ENCODE results near the gene RPA1. TPM values are rescaled to one million over a fixed set of nuclear protein-coding genes. Genes with fewer than 3 reads are reported as not detected.
"Not testable (repeated sequence)": the region's sequence is repeated elsewhere in the genome, so short reads cannot be mapped to it uniquely, and the experiment has no call there.

The RPA1 gene
- total RNA-seq, 3 donors from 2014 or later = 52.3 to 77.4 (median 75.5) TPM

DNA sequence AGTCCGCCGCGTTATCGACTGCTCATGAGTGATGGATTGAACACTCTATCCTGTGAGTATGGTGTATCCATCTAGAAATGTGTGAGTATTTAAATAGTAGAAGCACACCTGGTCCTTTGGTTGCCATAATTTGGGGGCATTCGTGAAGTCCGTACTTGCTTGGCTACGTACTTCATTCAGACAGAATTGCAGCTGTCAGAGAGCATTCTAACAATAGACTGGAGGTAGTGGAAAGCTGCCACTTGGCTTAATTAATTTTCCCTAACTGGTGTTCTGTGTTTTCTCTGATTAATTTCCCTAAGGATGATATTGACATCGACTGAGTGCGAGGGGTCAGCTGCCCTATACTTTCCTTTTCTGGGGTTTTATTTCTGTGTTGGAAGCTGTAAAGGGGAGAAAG is 14.1 kb downstream of the RPA1 start:
- DNase-seq (no peak), ATAC-seq (no peak)
- no peaks in the 10 kb centered on the region for H3K9me3 ChIP-seq
- intact Hi-C loops (cut with DNase I, micrococcal nuclease) = no loop called here
- no peaks in the 10 kb centered on the region for H3K4me1 ChIP-seq (ENCODE audit: low read depth)
- TF ChIP-seq, protein P1, sequence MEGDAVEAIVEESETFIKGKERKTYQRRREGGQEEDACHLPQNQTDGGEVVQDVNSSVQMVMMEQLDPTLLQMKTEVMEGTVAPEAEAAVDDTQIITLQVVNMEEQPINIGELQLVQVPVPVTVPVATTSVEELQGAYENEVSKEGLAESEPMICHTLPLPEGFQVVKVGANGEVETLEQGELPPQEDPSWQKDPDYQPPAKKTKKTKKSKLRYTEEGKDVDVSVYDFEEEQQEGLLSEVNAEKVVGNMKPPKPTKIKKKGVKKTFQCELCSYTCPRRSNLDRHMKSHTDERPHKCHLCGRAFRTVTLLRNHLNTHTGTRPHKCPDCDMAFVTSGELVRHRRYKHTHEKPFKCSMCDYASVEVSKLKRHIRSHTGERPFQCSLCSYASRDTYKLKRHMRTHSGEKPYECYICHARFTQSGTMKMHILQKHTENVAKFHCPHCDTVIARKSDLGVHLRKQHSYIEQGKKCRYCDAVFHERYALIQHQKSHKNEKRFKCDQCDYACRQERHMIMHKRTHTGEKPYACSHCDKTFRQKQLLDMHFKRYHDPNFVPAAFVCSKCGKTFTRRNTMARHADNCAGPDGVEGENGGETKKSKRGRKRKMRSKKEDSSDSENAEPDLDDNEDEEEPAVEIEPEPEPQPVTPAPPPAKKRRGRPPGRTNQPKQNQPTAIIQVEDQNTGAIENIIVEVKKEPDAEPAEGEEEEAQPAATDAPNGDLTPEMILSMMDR (IDR thresholded peaks at IDR 0.05) = no peak
- H3K4me3 ChIP-seq = no peak overlapping the region
- H3K36me3 ChIP-seq (ENCODE audit: low read depth) = no peaks in the 10 kb centered on the region

DNA sequence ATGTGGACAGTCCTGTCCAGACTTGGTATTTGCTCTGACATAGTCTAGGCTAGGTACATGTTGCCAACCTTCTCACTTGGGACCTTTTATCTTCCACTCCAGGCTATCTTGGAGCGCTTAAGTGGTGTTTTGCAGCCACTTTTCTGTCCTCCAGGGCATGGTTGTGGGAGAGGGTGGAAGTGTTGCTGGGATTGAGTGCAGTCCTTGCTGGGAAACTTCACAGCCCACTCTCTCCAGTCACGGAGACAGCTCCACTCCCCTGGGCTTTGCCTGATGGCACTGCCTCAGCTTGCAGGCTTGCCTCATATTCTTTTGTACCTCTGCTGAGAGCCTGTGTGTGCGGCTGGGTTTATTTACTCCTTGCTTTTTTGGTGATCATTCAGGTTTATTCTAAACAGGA is 17.4 kb downstream of the RPA1 start:
- ATAC-seq = no peak
- no peaks in the 10 kb centered on the region for H3K9me3 ChIP-seq
- no peaks in the 10 kb centered on the region for H3K36me3 ChIP-seq (ENCODE audit: low read depth)
- H3K4me1 ChIP-seq (ENCODE audit: low read depth) = no peaks in the 10 kb centered on the region
- no peak for DNase-seq
- intact Hi-C loops (cut with DNase I, micrococcal nuclease) = no loop called here
- no peak overlapping the region for H3K4me3 ChIP-seq
- TF ChIP-seq, protein P1 (IDR thresholded peaks at IDR 0.05) = no peak

DNA sequence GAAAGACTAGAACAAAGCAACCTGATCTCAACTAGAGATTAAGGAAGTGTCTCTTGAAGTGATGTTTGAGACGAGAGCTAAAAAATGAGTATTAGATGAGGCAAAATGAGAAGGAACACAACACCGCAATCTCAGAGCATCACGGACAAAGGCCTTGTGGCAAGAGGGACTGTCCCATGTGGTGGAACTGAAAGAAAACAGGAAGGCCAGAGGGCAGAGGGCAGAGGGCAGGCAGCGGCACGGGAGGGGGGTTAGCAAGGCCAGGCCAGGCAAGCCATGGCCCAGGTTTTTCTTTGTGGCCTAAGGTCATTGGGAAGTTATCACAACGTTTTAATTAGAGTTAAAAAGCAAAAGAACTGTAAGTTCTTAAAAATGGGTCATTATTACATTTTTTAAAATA is 22.5 kb downstream of the RPA1 start:
- Histone ChIP-seq H3K4me1 (ENCODE audit: low read depth) (no peaks in the 10 kb centered on the region), H3K9me3 (no peaks in the 10 kb centered on the region), H3K4me3 (no peak overlapping the region), H3K36me3 (ENCODE audit: low read depth) (peaks cover 3% of the 10 kb centered on the region)
- intact Hi-C loops (cut with DNase I, micrococcal nuclease) = no loop called here
- TF ChIP-seq, protein P1 (IDR thresholded peaks at IDR 0.05) = no peak
- ATAC-seq (no peak), DNase-seq (no peak)

DNA sequence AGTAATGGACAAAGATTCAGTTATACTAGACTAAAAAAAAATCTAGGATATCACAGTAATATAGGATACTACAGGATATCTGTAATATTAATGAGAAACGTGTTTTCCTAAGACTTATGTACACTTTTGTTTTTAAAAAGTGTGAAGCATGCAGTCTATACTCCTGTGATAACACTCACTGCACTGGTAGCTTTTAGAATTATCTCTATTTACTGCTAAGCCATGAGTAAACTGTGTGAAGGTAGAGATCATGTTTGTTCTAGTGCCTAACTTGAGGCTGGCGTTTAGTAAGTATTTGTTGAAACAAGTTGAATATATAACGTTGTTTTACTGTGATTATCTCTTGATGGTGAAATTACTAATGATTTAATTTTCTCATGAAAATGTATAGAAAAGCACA is 23.9 kb downstream of the RPA1 start:
- TF ChIP-seq, protein P1 (IDR thresholded peaks at IDR 0.05) = no peak
- no peak for DNase-seq
- intact Hi-C loops (cut with DNase I, micrococcal nuclease) = no loop called here
- H3K4me3 ChIP-seq = no peak overlapping the region
- ATAC-seq = no peak
- H3K36me3 ChIP-seq (ENCODE audit: low read depth) = peaks cover 3% of the 10 kb centered on the region
- no peaks in the 10 kb centered on the region for H3K9me3 ChIP-seq
- no peaks in the 10 kb centered on the region for H3K4me1 ChIP-seq (ENCODE audit: low read depth)

DNA sequence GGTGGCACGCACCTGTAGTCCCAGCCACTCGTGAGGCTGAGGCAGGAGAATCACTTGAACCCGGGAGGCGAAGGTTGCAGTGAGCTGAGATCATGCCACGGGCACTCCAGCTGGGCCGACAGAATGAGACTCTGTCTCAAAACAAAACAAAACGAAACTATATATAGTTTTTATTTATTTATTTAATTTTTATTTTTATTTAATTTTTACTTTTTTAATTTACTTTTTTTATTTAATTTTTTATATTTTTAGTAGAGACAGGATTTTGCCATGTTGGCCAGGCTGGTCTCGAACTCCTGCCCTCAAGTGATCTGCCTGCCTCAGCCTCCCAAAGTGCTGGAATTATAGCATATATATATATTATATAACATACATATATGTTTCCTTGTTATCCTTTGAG is 26.7 kb downstream of the RPA1 start:
- H3K9me3 ChIP-seq; H3K4me3 ChIP-seq; H3K36me3 ChIP-seq (ENCODE audit: low read depth); H3K4me1 ChIP-seq (ENCODE audit: low read depth); DNase-seq; intact Hi-C loops (cut with DNase I, micrococcal nuclease); ATAC-seq: not testable (repeated sequence)

DNA sequence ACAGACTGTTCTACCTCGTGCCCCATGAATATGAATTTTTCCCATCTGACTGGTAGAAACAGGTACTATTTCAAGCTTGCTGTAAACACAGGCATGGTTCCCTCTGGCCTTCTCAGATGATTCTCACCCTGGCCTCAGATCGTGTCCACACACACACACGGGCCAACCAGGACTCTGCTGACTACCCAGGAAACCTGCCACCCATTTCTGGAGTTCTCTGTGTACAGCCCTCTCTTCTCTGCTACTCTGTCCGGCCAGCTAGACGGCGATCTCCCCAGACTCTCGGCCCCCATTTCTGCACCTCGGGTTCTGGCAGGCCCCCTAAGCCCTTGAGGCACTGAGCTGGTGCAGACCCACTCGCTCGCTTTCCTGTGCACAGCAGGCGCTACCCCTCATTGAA is 31.2 kb downstream of the RPA1 start:
- no peak for DNase-seq
- intact Hi-C loops (cut with DNase I, micrococcal nuclease) = loop anchor here in 1 of 2 donors (10.0 kb wide), 1 partner anchor 196 kb away; no protein-coding TSS in a partner anchor

More for the DNA sequence above, 31.2 kb downstream of the RPA1 start:
- H3K4me1 ChIP-seq (ENCODE audit: low read depth) = no peaks in the 10 kb centered on the region
- no peak overlapping the region for H3K4me3 ChIP-seq
- no peaks in the 10 kb centered on the region for H3K9me3 ChIP-seq
- ATAC-seq = no peak
- no peaks in the 10 kb centered on the region for H3K36me3 ChIP-seq (ENCODE audit: low read depth)
- TF ChIP-seq, protein P1 (IDR thresholded peaks at IDR 0.05) = no peak
